HEK293 (cell line): ENCODE measurements around the gene ZNF529.
A peak's percentile ranks its signal among the peaks of the same experiment; 100 is the strongest.

ENCODE experiments used
- BCL11A ChIP-seq: fragments of 450-650 bp; formaldehyde crosslinking; IDR thresholded peaks from 2 replicates; pipeline ENCODE4 v1.5.1; 2016; ENCODE audit warnings: low read depth, missing biosample characterization, missing genetic modification characterization
- GLI2 ChIP-seq: fragments of 450-650 bp; formaldehyde crosslinking; IDR thresholded peaks from 2 replicates; pipeline ENCODE4; 2017; ENCODE audit warnings: missing biosample characterization, missing genetic modification characterization, low read depth, borderline replicate concordance
- GLIS1 ChIP-seq: fragments of 450-650 bp; formaldehyde crosslinking; IDR thresholded peaks from 2 replicates; pipeline ENCODE4 v1.5.1; 2016; ENCODE audit warnings: missing biosample characterization, missing genetic modification characterization
- KLF1 ChIP-seq: fragments of 450-650 bp; formaldehyde crosslinking; IDR thresholded peaks from 2 replicates; pipeline ENCODE4 v1.5.1; 2016; ENCODE audit warnings: missing biosample characterization, missing genetic modification characterization
- KLF7 ChIP-seq: fragments of 450-650 bp; formaldehyde crosslinking; IDR thresholded peaks from 2 replicates; pipeline ENCODE4 v1.5.1; 2016; ENCODE audit warnings: missing biosample characterization, missing genetic modification characterization, borderline replicate concordance
- SCRT1 ChIP-seq: fragments of 450-650 bp; formaldehyde crosslinking; IDR thresholded peaks from 2 replicates; pipeline ENCODE4 v1.5.1; 2016; ENCODE audit warnings: missing biosample characterization, missing genetic modification characterization, borderline replicate concordance
- ZBTB20 ChIP-seq: fragments of 450-650 bp; formaldehyde crosslinking; IDR thresholded peaks from 2 replicates; pipeline ENCODE4 v1.5.1; 2016; ENCODE audit warnings: missing biosample characterization, missing genetic modification characterization
- ZBTB8A ChIP-seq: fragments of 450-650 bp; formaldehyde crosslinking; IDR thresholded peaks from 2 replicates; pipeline ENCODE4 v1.5.1; 2016; ENCODE audit warnings: missing biosample characterization, missing genetic modification characterization
- ZFHX2 ChIP-seq: fragments of 450-650 bp; formaldehyde crosslinking; conservative IDR thresholded peaks from 2 replicates; pipeline ENCODE4 v1.5.1; 2016; ENCODE audit warnings: missing biosample characterization, missing genetic modification characterization
- ZFP41 ChIP-seq: fragments of 450-650 bp; formaldehyde crosslinking; IDR thresholded peaks from 2 replicates; pipeline ENCODE4 v1.5.1; 2016; ENCODE audit warnings: missing biosample characterization, missing genetic modification characterization, borderline replicate concordance
- ZFP69B ChIP-seq: fragments of 450-650 bp; formaldehyde crosslinking; IDR thresholded peaks from 2 replicates; pipeline ENCODE4 v1.5.1; 2016; ENCODE audit warnings: missing biosample characterization, missing genetic modification characterization
- ZNF140 ChIP-seq: fragments of 450-650 bp; formaldehyde crosslinking; IDR thresholded peaks from 2 replicates; pipeline ENCODE4 v1.5.1; 2016; ENCODE audit warnings: missing biosample characterization, missing genetic modification characterization
- ZNF157 ChIP-seq: fragments of 450-650 bp; formaldehyde crosslinking; IDR thresholded peaks from 2 replicates; pipeline ENCODE4 v1.5.1; 2016; ENCODE audit warnings: missing biosample characterization, missing genetic modification characterization
- ZNF175 ChIP-seq: fragments of 450-650 bp; formaldehyde crosslinking; IDR thresholded peaks from 2 replicates; pipeline ENCODE4 v1.5.1; 2016; ENCODE audit warnings: missing biosample characterization, missing genetic modification characterization
- ZNF2 ChIP-seq: fragments of 450-650 bp; formaldehyde crosslinking; IDR thresholded peaks from 2 replicates; pipeline ENCODE4 v1.5.1; 2016; ENCODE audit warnings: missing biosample characterization, missing genetic modification characterization
- ZNF223 ChIP-seq: fragments of 450-650 bp; formaldehyde crosslinking; IDR thresholded peaks from 2 replicates; pipeline ENCODE4 v1.5.1; 2016; ENCODE audit warnings: missing biosample characterization, missing genetic modification characterization
- ZNF341 ChIP-seq: fragments of 450-650 bp; formaldehyde crosslinking; IDR thresholded peaks from 2 replicates; pipeline ENCODE4; 2016; ENCODE audit warnings: low read depth, missing biosample characterization, missing genetic modification characterization
- ZNF501 ChIP-seq: fragments of 450-650 bp; formaldehyde crosslinking; IDR thresholded peaks from 2 replicates; pipeline ENCODE4 v1.5.1; 2016; ENCODE audit warnings: missing biosample characterization, missing genetic modification characterization
- ZNF514 ChIP-seq: fragments of 450-650 bp; formaldehyde crosslinking; IDR thresholded peaks from 2 replicates; pipeline ENCODE4 v1.5.1; 2016; ENCODE audit warnings: missing biosample characterization, missing genetic modification characterization
- ZNF560 ChIP-seq: fragments of 450-650 bp; formaldehyde crosslinking; IDR thresholded peaks from 2 replicates; pipeline ENCODE4 v1.5.1; 2017; ENCODE audit warnings: missing biosample characterization, missing genetic modification characterization, borderline replicate concordance
- ZNF621 ChIP-seq: fragments of 450-650 bp; formaldehyde crosslinking; IDR thresholded peaks from 2 replicates; pipeline ENCODE4 v1.5.1; 2017; ENCODE audit warnings: missing biosample characterization, missing genetic modification characterization
- ZNF654 ChIP-seq: fragments of 450-650 bp; formaldehyde crosslinking; IDR thresholded peaks from 2 replicates; pipeline ENCODE4 v1.5.1; 2016; ENCODE audit warnings: low read depth, missing biosample characterization, missing genetic modification characterization
- ZNF777 ChIP-seq: fragments of 450-650 bp; formaldehyde crosslinking; IDR thresholded peaks from 2 replicates; pipeline ENCODE4 v1.5.1; 2017; ENCODE audit warnings: missing biosample characterization, missing genetic modification characterization, borderline replicate concordance
- TF ChIP-seq, protein P1 (sequence below): fragments of 450-650 bp; formaldehyde crosslinking; IDR thresholded peaks from 2 replicates; pipeline ENCODE4; 2016; ENCODE audit warnings: missing biosample characterization, missing genetic modification characterization
- TF ChIP-seq, protein P2 (sequence below): fragments of 450-650 bp; formaldehyde crosslinking; IDR thresholded peaks from 2 replicates; pipeline ENCODE4 v1.5.1; 2016; ENCODE audit warnings: missing biosample characterization, missing genetic modification characterization
- TF ChIP-seq, protein P3 (sequence below): fragments of 450-650 bp; formaldehyde crosslinking; IDR thresholded peaks from 2 replicates; pipeline ENCODE4 v1.5.1; 2017; ENCODE audit warnings: missing biosample characterization, missing genetic modification characterization
- TF ChIP-seq, protein P4 (sequence below): fragments of 450-650 bp; formaldehyde crosslinking; conservative IDR thresholded peaks from 2 replicates; pipeline ENCODE4 v1.5.1; 2016; ENCODE audit warnings: low read depth, missing biosample characterization, missing genetic modification characterization
- TF ChIP-seq, protein P5 (sequence below): fragments of 450-650 bp; formaldehyde crosslinking; IDR thresholded peaks from 2 replicates; pipeline ENCODE4 v1.5.1; 2017; ENCODE audit warnings: missing biosample characterization, missing genetic modification characterization

The ZNF529 gene

DNA sequence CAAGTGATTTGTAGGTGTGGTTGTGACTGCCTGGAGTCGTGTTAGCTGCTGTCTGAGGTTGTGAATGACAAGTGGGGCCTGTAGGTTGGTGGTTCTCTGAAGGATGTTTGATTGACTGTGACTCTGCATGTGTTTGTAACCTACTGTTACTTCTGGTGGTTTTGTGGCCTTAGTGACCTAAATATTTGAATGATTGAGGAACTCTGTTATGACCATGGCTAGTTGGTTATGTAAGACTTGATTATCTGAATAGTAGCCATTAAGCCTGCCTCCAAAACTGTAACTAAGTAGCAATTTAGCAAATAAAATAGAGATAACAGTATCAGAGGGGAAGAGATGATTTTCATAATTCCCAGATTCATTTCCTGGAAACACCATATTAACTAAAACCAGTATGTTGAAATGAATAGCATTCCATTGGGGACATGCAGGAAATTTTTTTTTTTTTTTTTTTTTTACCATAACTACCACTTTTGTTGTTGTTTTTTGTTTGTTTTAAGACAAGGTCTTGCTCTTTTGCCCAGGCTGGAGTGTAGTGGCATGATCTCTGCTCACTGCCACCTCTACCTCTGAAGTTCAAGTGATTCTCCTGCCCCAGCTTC lies 32.9 kb upstream of the ZNF529 start (continued):
- TF ChIP-seq ZNF223 (tag by site-specific recombination) (no peak), SCRT1 (0 out of 2 replicates have a peak, but pooled peaks have one; percentile 85), ZNF777 (no peak), ZNF501 (no peak), ZNF341 (tag by site-specific recombination) (no peak), ZNF2 (tag by site-specific recombination) (no peak), KLF1 (tag by site-specific recombination) (no peak), ZNF560 (tag by site-specific recombination) (no peak), ZNF157 (tag by site-specific recombination) (no peak), GLIS1 (no peak), KLF7 (tag by site-specific recombination) (no peak), ZFP41 (no peak), ZNF654 (no peak), ZNF514 (tag by site-specific recombination) (no peak), ZFP69B (tag by site-specific recombination) (peak; percentile 62; the same call in 1 of the 2 replicates), ZBTB8A (tag by site-specific recombination) (no peak), ZBTB20 (tag by site-specific recombination) (0 out of 2 replicates have a peak, but pooled peaks have one; percentile 11), BCL11A (no peak), ZFHX2 (tag by site-specific recombination) (no peak), ZNF175 (tag by site-specific recombination) (no peak; the same call in 1 of the 2 replicates), ZNF621 (tag by site-specific recombination) (no peak), GLI2 (tag by site-specific recombination) (no peak), ZNF140 (tag by site-specific recombination) (no peak)
- TF ChIP-seq, protein P1, sequence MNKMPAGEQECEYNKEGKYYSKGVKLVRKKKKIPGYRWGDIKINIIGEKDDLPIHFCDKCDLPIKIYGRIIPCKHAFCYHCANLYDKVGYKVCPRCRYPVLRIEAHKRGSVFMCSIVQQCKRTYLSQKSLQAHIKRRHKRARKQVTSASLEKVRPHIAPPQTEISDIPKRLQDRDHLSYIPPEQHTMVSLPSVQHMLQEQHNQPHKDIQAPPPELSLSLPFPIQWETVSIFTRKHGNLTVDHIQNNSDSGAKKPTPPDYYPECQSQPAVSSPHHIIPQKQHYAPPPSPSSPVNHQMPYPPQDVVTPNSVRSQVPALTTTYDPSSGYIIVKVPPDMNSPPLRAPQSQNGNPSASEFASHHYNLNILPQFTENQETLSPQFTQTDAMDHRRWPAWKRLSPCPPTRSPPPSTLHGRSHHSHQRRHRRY (tag by site-specific recombination), result no peak
- TF ChIP-seq, protein P2, sequence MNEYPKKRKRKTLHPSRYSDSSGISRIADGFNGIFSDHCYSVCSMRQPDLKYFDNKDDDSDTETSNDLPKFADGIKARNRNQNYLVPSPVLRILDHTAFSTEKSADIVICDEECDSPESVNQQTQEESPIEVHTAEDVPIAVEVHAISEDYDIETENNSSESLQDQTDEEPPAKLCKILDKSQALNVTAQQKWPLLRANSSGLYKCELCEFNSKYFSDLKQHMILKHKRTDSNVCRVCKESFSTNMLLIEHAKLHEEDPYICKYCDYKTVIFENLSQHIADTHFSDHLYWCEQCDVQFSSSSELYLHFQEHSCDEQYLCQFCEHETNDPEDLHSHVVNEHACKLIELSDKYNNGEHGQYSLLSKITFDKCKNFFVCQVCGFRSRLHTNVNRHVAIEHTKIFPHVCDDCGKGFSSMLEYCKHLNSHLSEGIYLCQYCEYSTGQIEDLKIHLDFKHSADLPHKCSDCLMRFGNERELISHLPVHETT (tag by site-specific recombination), result no peak
- TF ChIP-seq, protein P3, sequence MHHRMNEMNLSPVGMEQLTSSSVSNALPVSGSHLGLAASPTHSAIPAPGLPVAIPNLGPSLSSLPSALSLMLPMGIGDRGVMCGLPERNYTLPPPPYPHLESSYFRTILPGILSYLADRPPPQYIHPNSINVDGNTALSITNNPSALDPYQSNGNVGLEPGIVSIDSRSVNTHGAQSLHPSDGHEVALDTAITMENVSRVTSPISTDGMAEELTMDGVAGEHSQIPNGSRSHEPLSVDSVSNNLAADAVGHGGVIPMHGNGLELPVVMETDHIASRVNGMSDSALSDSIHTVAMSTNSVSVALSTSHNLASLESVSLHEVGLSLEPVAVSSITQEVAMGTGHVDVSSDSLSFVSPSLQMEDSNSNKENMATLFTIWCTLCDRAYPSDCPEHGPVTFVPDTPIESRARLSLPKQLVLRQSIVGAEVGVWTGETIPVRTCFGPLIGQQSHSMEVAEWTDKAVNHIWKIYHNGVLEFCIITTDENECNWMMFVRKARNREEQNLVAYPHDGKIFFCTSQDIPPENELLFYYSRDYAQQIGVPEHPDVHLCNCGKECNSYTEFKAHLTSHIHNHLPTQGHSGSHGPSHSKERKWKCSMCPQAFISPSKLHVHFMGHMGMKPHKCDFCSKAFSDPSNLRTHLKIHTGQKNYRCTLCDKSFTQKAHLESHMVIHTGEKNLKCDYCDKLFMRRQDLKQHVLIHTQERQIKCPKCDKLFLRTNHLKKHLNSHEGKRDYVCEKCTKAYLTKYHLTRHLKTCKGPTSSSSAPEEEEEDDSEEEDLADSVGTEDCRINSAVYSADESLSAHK (tag by site-specific recombination), result no peak
- TF ChIP-seq, protein P4, sequence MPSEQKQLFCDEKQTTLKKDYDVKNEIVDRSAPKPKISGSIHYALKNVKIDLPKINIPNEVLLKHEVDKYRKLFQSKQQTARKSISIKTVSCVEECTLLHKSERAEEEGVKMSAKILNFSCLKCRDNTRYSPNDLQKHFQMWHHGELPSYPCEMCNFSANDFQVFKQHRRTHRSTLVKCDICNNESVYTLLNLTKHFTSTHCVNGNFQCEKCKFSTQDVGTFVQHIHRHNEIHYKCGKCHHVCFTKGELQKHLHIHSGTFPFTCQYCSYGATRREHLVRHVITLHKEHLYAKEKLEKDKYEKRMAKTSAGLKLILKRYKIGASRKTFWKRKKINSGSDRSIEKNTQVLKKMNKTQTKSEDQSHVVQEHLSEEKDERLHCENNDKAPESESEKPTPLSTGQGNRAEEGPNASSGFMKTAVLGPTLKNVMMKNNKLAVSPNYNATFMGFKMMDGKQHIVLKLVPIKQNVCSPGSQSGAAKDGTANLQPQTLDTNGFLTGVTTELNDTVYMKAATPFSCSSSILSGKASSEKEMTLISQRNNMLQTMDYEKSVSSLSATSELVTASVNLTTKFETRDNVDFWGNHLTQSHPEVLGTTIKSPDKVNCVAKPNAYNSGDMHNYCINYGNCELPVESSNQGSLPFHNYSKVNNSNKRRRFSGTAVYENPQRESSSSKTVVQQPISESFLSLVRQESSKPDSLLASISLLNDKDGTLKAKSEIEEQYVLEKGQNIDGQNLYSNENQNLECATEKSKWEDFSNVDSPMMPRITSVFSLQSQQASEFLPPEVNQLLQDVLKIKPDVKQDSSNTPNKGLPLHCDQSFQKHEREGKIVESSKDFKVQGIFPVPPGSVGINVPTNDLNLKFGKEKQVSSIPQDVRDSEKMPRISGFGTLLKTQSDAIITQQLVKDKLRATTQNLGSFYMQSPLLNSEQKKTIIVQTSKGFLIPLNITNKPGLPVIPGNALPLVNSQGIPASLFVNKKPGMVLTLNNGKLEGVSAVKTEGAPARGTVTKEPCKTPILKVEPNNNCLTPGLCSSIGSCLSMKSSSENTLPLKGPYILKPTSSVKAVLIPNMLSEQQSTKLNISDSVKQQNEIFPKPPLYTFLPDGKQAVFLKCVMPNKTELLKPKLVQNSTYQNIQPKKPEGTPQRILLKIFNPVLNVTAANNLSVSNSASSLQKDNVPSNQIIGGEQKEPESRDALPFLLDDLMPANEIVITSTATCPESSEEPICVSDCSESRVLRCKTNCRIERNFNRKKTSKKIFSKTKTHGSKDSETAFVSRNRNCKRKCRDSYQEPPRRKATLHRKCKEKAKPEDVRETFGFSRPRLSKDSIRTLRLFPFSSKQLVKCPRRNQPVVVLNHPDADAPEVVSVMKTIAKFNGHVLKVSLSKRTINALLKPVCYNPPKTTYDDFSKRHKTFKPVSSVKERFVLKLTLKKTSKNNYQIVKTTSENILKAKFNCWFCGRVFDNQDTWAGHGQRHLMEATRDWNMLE (tag by site-specific recombination), result no peak
- TF ChIP-seq, protein P5, sequence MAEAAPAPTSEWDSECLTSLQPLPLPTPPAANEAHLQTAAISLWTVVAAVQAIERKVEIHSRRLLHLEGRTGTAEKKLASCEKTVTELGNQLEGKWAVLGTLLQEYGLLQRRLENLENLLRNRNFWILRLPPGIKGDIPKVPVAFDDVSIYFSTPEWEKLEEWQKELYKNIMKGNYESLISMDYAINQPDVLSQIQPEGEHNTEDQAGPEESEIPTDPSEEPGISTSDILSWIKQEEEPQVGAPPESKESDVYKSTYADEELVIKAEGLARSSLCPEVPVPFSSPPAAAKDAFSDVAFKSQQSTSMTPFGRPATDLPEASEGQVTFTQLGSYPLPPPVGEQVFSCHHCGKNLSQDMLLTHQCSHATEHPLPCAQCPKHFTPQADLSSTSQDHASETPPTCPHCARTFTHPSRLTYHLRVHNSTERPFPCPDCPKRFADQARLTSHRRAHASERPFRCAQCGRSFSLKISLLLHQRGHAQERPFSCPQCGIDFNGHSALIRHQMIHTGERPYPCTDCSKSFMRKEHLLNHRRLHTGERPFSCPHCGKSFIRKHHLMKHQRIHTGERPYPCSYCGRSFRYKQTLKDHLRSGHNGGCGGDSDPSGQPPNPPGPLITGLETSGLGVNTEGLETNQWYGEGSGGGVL (tag by site-specific recombination), result no peak
